ENCODE measurements around the gene VSIR. TPM values are rescaled to one million over a fixed set of nuclear protein-coding genes. Genes with fewer than 3 reads are reported as not detected.

Gene VSIR
- total RNA-seq, 1 experiment from 2014 or later, result 18.5 TPM

- Histone ChIP-seq H3K79me2 (ENCODE audit: insufficient read depth, low read length) (no peaks in the 10 kb centered on the region), H3K4me3 (replicated peaks in 1 of 2; ENCODE audit: low read depth in 1 of 2, low read length in 2 of 2) (no peak overlapping the region), H3K4me2 (ENCODE audit: low read length) (no peak overlapping the region), H3K9me3 (ENCODE audit: control insufficient read depth in 1 of 2, insufficient read depth in 1 of 2, low read depth in 1 of 2, low read length in 2 of 2) (no peaks in the 10 kb centered on the region), H3K4me1 (ENCODE audit: control insufficient read depth in 1 of 2, insufficient read depth in 2 of 2, low read length in 2 of 2) (no peaks in the 10 kb centered on the region), H3K9ac (ENCODE audit: low read length) (no peak overlapping the region), H3K27ac (ENCODE audit: low read depth, low read length) (no peak overlapping the region), H3K36me3 (ENCODE audit: control insufficient read depth in 1 of 2, insufficient read depth in 2 of 2, low read length in 2 of 2) (no peaks in the 10 kb centered on the region), H3K27me3 (ENCODE audit: insufficient read depth, low read length) (no peaks in the 10 kb centered on the region), H4K20me1 (ENCODE audit: insufficient read depth) (no peaks in the 10 kb centered on the region), H3K9me2 (ENCODE audit: insufficient read depth) (no peaks in the 10 kb centered on the region), H2AFZ (ENCODE audit: low read depth, low read length, poor library complexity, severe bottlenecking) (no peak overlapping the region)
- no TSS peak for BruUV-seq (replicated peaks)
- RAD21 ChIA-PET (ENCODE audit: low non-redundant PET in 1 of 2, low total read pairs in 2 of 2, uncharacterized antibody in 2 of 2, unreplicated experiment in 2 of 2), result no interaction called here
- no peak for ATAC-seq
- intact Hi-C loops (cut with micrococcal nuclease), result no loop called here
- TF ChIP-seq SIN3A (IDR thresholded peaks at IDR 0.05; ENCODE audit: low read depth), result no peak
- TF ChIP-seq RAD21 (IDR thresholded peaks at IDR 0.05; ENCODE audit: low read depth), result no peak
- TF ChIP-seq EGR1 (IDR thresholded peaks at IDR 0.05; ENCODE audit: low read depth), result no peak
- no peak for TF ChIP-seq ATF3 (IDR thresholded peaks at IDR 0.05)
- no peak for TF ChIP-seq ZFX (IDR thresholded peaks at IDR 0.05)
- TF ChIP-seq ZNF274 (IDR thresholded peaks at IDR 0.05; ENCODE audit: low read depth, low read length), result no peak
- TF ChIP-seq POLR2AphosphoS5 (IDR thresholded peaks at IDR 0.05; ENCODE audit: low read depth, low read length), result no peak
- TF ChIP-seq MAX (IDR thresholded peaks at IDR 0.05), result no peak
- no peak for TF ChIP-seq EZH2 (IDR thresholded peaks at IDR 0.05)
- no peak for TF ChIP-seq ZBTB33 (IDR thresholded peaks at IDR 0.05; ENCODE audit: extremely low read depth, insufficient replicate concordance, low read length)
- TF ChIP-seq ELF1 (IDR thresholded peaks at IDR 0.05; ENCODE audit: borderline replicate concordance, low read depth), result no peak
- no peak for TF ChIP-seq EZH2phosphoT487 (IDR thresholded peaks at IDR 0.05; ENCODE audit: borderline replicate concordance)
- TF ChIP-seq TCF7L2 (IDR thresholded peaks at IDR 0.05; ENCODE audit: borderline replicate concordance, extremely low read depth, insufficient read depth, insufficient read length), result no peak
- DNase-seq (ENCODE audit: low read depth, low spot score), result no peak
- POLR2A ChIA-PET, result no interaction called here
- CTCF ChIA-PET, result no interaction called here
These were observed 10.8 kb upstream of the VSIR start for GRCh38 chr10:71783917-71784678.

Data from HCT116 (cell line).